NCI-H345 (cell line): ENCODE data around the gene MAPK13.
A peak's percentile ranks its signal among the peaks of the same experiment; 100 is the strongest.
"Not testable (repeated sequence)": the region's sequence is repeated elsewhere in the genome, so short reads cannot be mapped to it uniquely, and the experiment has no call there.

Experiments used
- DNase-seq: peaks from one replicate; lab custom pipeline; 2025; lab: John Stamatoyannopoulos, UW

The MAPK13 gene

DNA sequence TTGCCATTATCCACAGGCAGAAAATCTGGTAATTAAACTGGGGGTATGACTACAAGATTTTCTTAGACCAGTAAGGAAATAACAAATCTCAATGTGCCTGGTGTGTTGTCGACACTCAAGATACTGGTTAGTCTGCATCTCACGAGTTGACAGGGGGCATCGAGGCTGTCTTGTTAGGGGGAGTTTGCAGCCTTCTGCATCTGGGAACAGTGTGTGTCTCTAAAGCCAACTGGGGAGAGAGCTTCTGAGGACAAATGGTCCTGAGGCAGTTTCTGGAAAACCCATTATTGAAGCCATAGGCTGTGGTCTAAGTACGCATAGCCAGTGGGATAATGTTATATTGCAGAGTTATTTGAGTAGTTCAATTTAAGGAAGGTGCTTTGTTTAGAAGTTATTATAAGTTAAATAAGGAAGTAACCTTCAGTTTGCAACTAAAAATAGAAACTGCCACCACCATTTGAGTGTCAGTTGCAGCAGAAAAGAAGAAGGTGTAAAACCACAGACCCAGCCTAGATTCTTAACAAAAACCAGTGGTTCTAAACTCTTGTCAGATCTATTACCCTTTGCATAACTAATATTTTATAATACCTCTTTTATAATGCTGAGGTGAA, 15.4 kb upstream of the MAPK13 start:
- DNase-seq = no peak

DNA sequence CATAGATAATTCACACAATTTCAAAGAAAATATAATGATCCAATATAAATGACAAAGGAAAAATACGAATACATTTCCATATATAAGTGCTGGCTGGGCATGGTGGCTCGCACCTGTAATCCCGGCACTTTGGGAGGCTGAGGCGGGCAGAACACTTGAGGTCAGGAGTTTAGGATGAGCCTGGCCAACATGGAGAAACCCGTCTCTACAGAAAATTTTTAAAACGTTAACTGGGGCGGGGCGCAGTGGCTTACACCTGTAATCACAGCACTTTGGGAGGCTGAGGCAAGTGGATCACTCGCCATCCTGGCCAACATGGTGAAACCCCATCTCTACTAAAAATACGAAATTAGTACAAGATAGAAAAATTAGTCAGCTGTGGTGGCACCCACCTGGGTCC, 14.9 kb upstream of the MAPK13 start:
- no peak for DNase-seq

DNA sequence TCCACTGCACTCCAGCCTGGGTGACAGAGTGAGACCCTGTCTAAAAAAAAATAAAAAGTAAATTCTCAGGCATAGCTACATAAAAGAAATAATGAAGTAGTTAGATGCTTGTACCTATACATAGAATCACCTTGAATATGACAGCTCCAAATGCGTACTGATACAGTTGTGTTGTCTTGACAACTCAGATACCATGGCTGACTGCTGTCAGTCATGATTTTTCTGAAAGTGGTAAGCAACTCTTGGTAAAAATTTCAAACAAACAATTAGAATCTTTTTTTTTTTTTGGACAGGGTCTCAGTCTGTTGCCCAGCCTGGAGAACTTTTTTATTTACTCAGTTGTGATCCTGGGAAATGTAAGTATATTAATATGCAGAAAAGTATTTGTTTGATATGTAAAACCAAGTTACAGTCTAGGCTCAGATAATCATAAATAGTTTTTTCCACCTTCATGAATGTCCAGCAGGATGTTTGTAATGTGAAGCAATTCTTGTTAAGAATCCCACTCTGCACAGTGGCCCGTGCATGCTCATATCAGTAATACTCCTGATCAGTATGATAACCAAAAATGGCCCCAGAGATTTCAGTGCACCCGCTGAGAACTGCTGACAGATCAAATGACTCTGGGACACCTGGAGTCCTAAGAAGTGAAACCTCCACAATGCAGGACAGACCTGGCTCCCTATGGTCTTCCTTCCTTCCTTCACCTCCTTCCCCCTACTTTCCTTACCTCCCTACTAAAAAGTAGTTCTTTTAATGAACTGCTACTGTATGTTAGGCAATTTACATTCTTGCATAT, 14.0 kb upstream of the MAPK13 start:
- DNase-seq = no peak

DNA sequence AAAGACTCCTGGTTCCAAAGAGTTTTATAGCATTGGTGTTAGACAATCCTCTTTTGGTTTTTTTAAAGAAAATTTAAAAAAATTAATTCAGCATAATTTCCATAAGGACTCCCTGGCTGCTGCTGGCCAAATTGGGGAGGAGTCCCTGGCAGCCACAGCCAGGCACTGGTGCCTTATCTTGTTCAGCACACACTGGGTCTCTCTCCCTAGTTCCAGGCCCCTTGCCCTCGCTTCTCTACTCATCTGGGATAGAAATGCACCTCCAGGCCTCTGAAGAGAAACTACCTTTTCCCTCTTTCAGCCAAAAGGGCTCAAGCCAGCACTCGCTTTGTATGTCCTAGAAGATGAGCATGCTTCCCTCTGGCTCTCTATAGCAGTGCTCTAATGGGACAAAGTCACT, 13.4 kb upstream of the MAPK13 start:
- DNase-seq = no peak

DNA sequence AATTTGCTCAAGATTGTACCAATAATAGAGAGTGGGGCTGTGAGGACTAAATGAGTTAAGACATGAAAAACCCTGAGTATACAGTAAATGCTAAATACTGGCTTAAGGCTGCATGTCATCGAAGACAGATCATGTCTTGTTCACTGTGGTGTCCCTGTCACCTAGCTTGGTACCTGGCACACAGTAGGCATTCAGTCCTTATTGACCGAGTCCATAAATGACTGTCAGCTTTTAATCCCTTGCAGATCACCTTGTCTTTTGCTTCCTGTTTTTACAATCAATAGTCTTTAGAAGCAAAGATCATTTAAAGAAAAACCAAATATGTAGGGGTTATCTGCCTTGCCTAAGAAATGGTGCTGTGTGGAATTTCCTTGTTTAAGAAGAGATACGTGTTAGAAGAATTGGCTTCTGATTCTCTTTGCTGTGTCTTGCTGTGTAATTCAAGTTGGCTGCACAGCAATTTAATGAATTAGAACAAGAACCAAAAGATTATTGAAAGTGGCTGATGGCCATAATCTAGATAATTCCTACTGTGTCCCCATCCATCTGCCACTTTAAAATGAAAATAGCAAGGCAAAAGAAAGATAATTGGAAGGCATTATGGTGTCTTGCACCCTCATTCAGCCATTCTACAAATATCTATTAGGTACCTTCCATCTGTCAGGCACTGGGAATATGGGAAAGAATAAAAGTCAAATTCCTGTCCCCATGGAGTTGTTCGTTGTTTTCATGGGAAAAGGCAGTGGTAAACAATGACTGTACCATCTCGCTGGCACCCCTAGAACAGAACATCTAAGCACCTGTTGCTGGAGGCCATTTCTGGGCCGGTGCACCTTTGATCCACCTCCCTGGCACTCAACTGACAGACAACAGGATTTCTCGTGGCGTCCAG, 12.4 kb upstream of the MAPK13 start:
- DNase-seq = no peak

DNA sequence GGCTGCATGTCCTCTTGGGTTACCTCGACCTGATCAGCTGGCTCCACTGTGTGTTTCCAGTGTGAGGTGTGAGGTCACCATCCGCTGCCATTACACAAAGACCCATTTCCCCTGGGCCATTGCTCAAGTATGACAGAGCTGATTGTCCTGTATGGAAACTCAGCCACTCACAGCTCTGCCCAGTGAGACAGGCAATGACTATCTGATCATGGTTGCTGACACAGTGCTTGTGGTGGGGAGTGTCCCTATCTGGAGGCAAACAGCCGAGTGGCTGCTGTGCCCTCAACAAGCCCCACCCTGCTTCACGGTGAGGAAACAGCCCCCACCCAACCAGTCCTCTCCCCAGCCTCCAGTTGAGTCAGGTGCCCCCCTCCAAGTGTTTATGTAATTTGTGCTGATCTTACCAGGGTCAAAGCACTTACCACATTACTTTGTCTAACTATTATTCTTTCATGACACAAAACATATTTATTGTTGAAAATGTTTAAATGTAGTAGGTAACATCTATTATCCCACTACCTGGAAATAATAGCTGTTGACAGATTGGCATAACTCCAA, 11.7 kb upstream of the MAPK13 start:
- DNase-seq = peak; percentile 58

DNA sequence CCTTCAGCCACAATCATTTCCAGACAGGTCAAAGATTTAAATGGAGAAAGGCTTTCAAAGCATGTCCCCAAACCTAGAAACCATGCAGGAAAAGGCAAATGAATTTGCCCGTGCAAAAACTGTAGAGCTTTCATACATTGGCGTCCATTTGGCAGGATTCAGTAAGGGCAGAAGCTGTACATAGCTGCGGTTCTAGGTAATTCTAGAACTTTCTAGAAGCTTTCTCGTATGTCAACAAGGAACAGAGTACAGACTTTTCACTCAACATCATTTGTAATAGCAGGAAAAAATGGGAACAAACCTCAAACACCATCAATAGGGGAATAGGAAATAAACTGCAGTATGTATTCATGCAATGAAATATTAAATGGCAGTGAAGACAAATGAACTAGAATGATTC, 11.1 kb upstream of the MAPK13 start:
- DNase-seq = no peak

DNA sequence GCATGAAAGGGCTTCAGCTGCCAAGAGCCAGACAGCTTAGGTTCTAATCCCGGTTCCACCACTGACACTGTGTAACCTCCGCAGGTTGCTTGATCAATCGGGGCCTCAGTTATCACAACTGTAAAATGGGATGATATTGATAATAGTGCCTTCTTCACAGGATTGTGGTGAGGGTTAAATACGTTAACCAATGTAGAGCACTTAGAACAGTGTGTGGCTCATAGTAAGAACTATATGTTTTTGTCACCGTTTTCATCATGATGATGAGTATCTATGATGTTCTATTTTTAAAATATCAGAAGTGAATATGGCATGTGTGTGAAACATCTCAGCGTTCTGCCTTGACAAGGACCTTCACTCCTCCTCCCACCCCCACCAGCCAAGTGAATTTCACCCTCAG, 10.3 kb upstream of the MAPK13 start:
- no peak for DNase-seq

DNA sequence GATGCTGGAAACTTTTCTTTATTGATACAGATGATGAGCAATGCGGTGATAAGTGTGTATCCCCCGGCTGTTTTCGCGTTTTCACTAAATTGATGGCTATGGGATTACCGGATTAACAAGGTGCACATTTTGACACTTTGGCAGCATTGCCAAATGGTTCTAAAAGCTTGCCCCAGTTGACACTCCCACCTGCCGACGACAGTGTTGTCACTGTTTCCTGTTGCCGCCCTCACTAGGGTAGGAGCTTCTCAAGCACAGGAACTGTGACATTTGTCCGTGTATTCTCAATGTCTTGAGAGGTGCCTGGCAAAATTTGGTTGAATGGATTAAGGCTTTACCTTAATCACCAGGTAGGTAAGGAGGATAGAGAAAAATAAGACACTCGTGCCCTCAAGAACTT, 9.8 kb upstream of the MAPK13 start:
- no peak for DNase-seq

DNA sequence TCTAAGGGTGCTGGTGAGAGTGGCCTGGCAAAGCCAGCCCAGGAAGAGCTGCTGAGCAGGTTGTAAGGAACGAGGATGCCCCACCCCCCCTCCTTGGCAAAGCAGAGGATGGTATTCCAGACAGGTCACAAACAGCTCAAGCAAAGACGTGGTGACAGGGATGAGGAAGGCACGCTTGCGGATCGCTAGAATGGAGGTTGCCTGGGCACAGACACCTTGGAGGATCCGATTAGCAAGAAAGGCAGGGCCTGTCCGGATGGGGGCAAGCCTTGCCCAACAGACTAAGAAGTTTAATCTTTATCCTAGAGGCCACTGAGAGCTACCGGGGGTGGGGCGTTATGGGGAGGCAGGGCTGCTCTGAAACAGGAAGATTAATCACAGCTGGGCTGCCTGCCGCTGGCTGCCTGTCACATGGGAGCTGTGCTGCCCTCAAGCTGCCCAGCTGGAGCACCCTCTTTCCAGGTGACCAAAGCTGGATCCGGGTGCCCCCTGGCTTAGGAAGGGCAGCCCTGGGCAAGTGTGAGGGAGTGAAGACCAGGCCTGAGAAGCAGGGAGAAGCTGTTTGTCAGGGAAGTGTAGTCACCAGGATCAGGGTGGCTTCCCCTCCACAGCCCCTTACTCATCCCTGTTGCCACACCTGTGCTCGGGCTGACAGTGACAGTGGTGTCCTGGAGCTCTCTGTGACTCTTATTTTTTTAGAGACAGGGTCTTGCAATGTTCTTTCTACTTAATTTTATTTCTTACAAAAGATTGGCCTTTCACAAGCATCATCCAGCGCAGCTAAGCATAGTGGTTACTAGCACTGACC, 9.1 kb upstream of the MAPK13 start:
- DNase-seq = no peak

DNA sequence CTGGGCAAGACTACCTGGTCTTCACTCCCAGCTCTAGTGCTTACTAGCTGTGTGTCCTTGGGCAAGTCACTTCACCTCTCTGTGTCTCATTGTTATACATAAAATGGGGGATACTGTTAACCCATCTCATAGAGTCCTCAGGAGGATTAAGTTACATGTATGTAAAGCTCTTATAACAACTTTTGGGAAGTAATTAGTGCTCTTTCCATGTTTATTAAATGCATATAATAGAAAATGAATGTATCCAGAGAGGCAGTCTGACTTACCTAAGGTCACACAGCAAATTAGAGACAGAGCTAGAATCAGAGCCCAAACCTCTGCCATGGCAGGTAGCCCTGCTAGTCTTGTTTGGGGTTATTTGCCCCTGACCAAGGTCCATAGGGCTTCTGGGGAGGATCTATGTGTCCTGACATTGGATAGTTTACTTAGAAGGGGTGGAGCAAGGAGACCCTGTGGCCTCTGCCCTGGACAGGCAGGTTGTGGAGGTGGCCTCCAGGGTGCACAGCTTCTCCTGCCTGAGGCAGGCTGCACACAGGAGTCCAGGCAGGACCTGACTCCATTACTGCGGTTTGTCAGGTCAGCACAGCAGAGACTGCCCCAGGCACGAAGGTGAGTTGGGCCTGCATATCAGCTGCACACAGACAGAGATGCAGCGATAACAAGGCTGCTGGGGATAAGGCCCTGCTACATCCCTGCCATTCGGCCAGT, 8.4 kb upstream of the MAPK13 start:
- DNase-seq = no peak

DNA sequence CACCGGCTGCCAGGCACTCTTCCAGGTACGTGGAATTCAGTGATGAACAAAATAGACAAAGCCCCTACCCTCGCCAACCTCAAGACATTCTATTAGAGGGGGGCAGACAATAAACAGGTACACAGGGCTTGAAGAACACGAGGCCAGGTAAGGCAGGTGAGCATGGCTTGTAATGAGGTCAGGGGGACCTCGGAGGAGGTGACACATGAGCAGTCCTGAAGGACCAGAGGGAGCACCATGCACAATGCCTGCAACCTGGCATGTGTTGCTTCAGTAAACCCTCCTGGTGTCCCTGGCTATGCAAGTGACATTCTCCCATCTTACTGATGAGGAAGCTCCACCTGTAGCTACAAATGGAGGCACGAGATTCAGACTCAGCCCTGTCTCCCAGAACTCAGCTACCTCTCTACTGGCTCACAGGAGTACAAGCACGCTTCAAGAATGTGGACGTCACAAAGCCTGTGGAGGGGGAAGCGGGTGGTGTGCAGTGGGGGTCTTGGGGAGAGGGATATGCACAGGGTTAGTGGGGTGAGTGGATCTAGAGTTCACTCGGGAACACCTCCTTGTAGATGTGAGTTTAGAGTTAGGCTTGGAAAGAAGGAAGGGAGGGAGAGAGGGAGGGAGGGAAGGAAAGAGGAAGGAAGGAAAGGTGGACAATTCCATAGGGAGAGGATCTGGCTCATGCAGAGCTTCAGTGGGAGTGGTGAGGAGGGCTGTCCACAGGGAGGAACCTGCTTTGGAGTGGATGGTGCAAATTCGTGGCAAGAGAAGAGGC, 7.6 kb upstream of the MAPK13 start:
- no peak for DNase-seq

DNA sequence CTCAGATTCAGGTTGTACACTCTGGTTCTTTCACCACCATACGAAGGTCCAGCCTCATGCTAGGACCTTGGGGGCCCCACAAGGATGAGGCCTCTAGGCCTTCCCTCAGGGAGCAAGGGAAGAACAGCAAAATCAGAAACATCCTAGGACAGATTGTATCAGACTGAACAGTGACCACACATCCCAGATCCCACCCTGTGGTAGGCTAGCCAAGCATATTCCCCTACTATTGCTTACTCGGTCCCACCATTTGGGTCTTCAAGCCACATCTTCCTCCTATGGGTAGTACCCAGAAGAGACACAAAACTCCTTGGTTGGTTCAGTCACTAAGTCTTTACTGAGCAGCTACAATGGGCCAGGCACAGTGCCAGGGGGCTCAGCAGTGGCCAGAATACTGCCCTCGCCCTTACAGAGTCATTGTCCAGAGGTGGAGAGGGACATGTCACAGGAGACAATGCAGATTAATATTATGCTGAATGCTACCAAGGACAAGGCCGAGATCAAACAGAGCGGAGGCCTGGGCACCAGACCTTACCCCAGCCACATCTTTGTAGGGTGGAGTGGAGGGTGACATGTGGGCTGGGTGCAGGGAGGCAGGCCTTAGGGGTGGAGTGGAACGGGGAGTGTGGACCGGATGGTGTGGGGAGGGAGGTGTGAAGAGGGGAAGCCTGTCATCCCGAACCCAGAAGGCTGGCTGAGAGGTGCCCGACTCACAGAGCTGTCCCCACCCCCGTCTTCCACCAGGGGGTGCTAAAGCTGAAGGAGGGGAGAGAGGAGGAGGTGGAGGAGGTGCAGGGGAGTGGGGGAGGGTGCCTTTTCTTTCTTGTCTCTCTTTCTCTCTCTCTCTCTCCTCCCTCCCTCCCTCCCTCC, 6.8 kb upstream of the MAPK13 start:
- peak; percentile 61 for DNase-seq

DNA sequence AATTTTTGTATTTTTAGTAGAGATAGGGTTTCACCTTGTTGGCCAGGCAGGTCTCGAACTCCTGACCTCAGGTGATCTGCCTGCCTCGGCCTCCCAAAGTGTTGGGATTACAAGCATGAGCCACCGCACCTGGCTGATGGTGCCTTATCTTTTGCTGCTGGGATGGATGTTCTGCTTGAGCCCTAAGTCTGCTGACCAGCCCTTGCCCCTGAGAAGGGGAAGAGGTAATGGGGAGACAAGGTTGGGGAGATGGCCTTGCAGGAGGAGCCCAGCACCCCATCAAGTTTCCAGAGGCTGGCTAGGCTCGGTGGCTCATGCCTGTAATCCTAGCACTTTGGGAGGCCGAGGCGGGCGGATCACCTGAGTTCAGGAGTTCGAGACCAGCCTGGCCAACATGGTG, 6.0 kb upstream of the MAPK13 start:
- not testable (repeated sequence) for DNase-seq

DNA sequence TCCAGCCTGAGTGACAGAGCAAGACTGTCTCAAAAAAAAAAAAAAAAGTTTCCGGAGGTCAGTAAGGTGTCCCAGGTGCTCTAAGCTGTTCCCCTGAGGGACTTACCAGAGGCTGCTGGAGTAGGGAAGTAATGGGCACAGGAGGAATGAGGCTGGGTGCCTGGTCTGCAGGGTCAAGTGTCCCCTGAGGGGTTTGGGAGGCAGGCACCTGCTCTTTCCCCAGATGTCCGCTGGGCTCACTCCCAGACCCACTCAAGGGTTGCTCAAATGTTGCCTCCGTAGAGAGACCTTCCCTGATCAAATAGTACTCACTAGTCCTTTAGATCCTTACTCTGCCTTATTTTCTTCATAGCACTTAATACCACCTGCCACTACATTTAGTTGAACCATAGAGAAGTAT, 5.4 kb upstream of the MAPK13 start:
- no peak for DNase-seq

DNA sequence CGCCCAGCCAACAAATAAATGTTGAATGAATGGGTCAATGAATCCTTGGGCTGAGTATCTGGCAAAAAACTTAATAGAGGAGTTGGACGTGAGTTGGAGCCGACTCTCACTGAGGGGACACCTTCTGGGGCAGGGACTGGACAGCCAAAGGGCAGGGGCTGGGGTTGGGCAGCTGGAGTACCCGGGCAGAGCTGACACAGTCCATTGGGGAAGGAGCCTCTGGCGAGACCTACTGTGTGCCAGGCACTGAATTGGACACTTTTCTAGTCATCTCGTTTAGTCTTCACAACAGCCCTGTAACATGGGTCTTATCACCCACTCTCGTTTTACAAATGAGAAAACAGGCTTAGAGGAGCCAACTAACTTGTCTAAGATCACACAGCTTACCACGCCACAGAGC, 4.7 kb upstream of the MAPK13 start:
- no peak for DNase-seq

DNA sequence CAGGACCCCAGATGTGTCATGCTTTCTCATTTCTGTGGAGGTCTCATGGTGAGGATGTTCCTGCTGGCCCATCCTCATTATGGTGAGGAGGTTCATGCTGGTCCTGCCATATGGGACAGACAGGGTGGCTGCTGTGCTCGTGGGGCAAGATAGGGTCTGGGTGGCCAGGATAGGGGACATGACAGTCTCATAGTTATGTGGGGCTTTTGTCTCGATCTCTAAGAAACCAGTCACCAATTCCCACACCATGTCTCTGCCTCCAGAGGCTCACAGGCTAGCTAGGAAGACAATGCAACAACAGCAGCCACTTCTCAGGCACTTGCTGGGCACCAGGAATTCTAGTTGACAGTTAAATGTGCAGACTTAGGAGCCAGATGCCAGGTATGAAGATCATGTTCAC, 4.2 kb upstream of the MAPK13 start:
- no peak for DNase-seq

DNA sequence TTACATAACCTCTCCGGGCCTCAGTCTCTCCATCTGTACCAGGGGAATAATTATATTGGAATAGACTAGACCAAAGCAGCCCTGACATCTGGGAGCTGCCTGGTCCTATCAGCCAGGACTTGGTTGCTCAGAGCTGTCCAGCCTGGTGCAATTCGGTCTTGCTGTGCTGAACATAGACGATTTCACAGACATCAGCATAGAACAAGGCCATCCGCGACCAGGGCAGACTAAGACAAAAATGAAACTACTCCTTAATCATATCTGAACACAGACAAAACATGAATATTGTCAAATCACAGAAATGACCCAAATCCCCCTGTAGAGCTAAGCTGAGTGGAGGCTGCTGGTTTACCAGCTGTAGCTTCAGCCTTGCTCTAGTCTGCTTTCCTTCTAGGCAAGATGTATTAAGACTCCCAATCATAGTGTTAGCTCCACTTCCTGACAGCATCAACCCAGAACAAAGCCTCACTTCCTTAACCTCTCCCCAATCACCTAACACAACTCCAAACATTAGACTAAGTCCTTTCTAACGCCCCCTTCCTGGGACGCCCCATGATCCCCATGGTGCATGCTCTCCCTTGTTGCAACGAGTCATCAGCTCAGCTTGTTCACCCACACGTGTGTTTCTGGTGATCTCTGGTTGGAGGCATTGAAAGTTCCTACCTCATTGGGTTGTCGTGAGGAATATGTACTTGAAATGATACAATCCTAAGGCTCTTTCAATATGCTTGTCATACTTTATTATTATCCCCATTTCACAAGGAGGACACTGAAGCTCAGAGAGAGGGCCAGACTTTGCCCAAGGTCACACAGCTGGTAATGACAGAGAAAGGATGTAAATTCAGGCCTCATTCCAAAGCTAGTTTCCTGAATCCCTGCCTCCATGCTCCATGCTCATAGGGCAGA, 3.5 kb upstream of the MAPK13 start:
- DNase-seq = no peak
